ENCODE data around the gene PPIP5K1.

GRCh38 chr15:43523646-43524045, 66.4 kb downstream of the PPIP5K1 start:
- TF ChIP-seq, protein P1, sequence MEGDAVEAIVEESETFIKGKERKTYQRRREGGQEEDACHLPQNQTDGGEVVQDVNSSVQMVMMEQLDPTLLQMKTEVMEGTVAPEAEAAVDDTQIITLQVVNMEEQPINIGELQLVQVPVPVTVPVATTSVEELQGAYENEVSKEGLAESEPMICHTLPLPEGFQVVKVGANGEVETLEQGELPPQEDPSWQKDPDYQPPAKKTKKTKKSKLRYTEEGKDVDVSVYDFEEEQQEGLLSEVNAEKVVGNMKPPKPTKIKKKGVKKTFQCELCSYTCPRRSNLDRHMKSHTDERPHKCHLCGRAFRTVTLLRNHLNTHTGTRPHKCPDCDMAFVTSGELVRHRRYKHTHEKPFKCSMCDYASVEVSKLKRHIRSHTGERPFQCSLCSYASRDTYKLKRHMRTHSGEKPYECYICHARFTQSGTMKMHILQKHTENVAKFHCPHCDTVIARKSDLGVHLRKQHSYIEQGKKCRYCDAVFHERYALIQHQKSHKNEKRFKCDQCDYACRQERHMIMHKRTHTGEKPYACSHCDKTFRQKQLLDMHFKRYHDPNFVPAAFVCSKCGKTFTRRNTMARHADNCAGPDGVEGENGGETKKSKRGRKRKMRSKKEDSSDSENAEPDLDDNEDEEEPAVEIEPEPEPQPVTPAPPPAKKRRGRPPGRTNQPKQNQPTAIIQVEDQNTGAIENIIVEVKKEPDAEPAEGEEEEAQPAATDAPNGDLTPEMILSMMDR (optimal IDR thresholded peaks at IDR 0.05 in 1 of 3, IDR thresholded peaks at IDR 0.05 in 1 of 3, conservative IDR thresholded peaks at IDR 0.05 in 1 of 3; ENCODE audit: extremely low read depth in 1 of 3, insufficient read depth in 2 of 3, low read length in 3 of 3) = no peak
- no peak for TF ChIP-seq EZH2 (IDR thresholded peaks at IDR 0.05; ENCODE audit: low read length)
